ENCODE measurements around the gene MRPS6.

Gene MRPS6

GRCh38 chr21:34109075-34109474, 35.7 kb downstream of the MRPS6 start:
- Histone ChIP-seq H3K36me3 (ENCODE audit: control insufficient read depth, insufficient read depth, low read length) (no peaks in the 10 kb centered on the region), H3K27ac (no peak overlapping the region), H2AFZ (no peak overlapping the region), H3K9ac (no peak overlapping the region), H3K4me3 (ENCODE audit: low read depth, low read length) (no peak overlapping the region), H3K9me3 (ENCODE audit: control insufficient read depth, low read length) (no peaks in the 10 kb centered on the region), H3K4me1 (peaks cover 5% of the 10 kb centered on the region), H3K27me3 (ENCODE audit: control insufficient read depth, insufficient read depth, low read length) (no peaks in the 10 kb centered on the region), H3K4me2 (ENCODE audit: low read length) (no peak overlapping the region), H3K79me2 (peaks cover 5% of the 10 kb centered on the region)
- no peak for TF ChIP-seq CTCF (IDR thresholded peaks at IDR 0.05)

GRCh38 chr21:34110594-34111202, 37.3 kb downstream of the MRPS6 start:
- Histone ChIP-seq H2AFZ (no peak overlapping the region), H3K36me3 (ENCODE audit: control insufficient read depth, insufficient read depth, low read length) (no peaks in the 10 kb centered on the region), H3K9me3 (ENCODE audit: control insufficient read depth, low read length) (no peaks in the 10 kb centered on the region), H3K4me3 (ENCODE audit: low read depth, low read length) (no peak overlapping the region), H3K79me2 (peaks cover 9% of the 10 kb centered on the region), H3K4me1 (peaks cover 5% of the 10 kb centered on the region), H3K27me3 (ENCODE audit: control insufficient read depth, insufficient read depth, low read length) (no peaks in the 10 kb centered on the region), H3K9ac (no peak overlapping the region), H3K4me2 (ENCODE audit: low read length) (no peak overlapping the region), H3K27ac (no peak overlapping the region)
- no peak for TF ChIP-seq CTCF (IDR thresholded peaks at IDR 0.05)

- TF ChIP-seq CTCF (IDR thresholded peaks at IDR 0.05): no peak
- no peak overlapping the region for H3K9ac ChIP-seq
- H3K9me3 ChIP-seq (ENCODE audit: control insufficient read depth, low read length): no peaks in the 10 kb centered on the region
- H3K79me2 ChIP-seq: peaks cover 9% of the 10 kb centered on the region
- peaks cover 5% of the 10 kb centered on the region for H3K4me1 ChIP-seq
- no peaks in the 10 kb centered on the region for H3K36me3 ChIP-seq (ENCODE audit: control insufficient read depth, insufficient read depth, low read length)
- no peak overlapping the region for H2AFZ ChIP-seq
- no peak overlapping the region for H3K27ac ChIP-seq
- no peak overlapping the region for H3K4me2 ChIP-seq (ENCODE audit: low read length)
- no peak overlapping the region for H3K4me3 ChIP-seq (ENCODE audit: low read depth, low read length)
- H3K27me3 ChIP-seq (ENCODE audit: control insufficient read depth, insufficient read depth, low read length): no peaks in the 10 kb centered on the region
These were observed 39.1 kb downstream of the MRPS6 start for GRCh38 chr21:34112316-34113033.

- no peaks in the 10 kb centered on the region for H3K27me3 ChIP-seq (ENCODE audit: control insufficient read depth, insufficient read depth, low read length)
- H3K27ac ChIP-seq: no peak overlapping the region
- peaks cover 5% of the 10 kb centered on the region for H3K4me1 ChIP-seq
- no peak overlapping the region for H3K9ac ChIP-seq
- no peaks in the 10 kb centered on the region for H3K9me3 ChIP-seq (ENCODE audit: control insufficient read depth, low read length)
- H2AFZ ChIP-seq: no peak overlapping the region
- TF ChIP-seq CTCF (IDR thresholded peaks at IDR 0.05): no peak
- peak overlapping the region; percentile 22 for H3K4me2 ChIP-seq (ENCODE audit: low read length)
- peaks cover 3% of the 10 kb centered on the region for H3K79me2 ChIP-seq
- no peaks in the 10 kb centered on the region for H3K36me3 ChIP-seq (ENCODE audit: control insufficient read depth, insufficient read depth, low read length)
- no peak overlapping the region for H3K4me3 ChIP-seq (ENCODE audit: low read depth, low read length)
These were observed 40.5 kb downstream of the MRPS6 start for GRCh38 chr21:34113842-34114241.

- H3K36me3 ChIP-seq (ENCODE audit: control insufficient read depth, insufficient read depth, low read length): no peaks in the 10 kb centered on the region
- H2AFZ ChIP-seq: no peak overlapping the region
- H3K9ac ChIP-seq: no peak overlapping the region
- H3K4me1 ChIP-seq: peaks cover 5% of the 10 kb centered on the region
- no peak for TF ChIP-seq CTCF (IDR thresholded peaks at IDR 0.05)
- H3K27ac ChIP-seq: no peak overlapping the region
- H3K4me2 ChIP-seq (ENCODE audit: low read length): no peak overlapping the region
- H3K79me2 ChIP-seq: peaks cover 3% of the 10 kb centered on the region
- no peaks in the 10 kb centered on the region for H3K27me3 ChIP-seq (ENCODE audit: control insufficient read depth, insufficient read depth, low read length)
- no peaks in the 10 kb centered on the region for H3K9me3 ChIP-seq (ENCODE audit: control insufficient read depth, low read length)
- no peak overlapping the region for H3K4me3 ChIP-seq (ENCODE audit: low read depth, low read length)
These were observed 41.8 kb downstream of the MRPS6 start for GRCh38 chr21:34115160-34115559.
